Measurements from ENCODE around the gene KCNE1.

The KCNE1 gene

GRCh38 chr21:34520764-34521508 lies 8.9 kb upstream of the KCNE1 start:
- no peak for TF ChIP-seq CTCF (IDR thresholded peaks at IDR 0.05; ENCODE audit: insufficient read depth, low read depth, low read length, missing control alignments)
- no peak for DNase-seq (ENCODE audit: low read depth)
- no peak overlapping the region for H3K4me3 ChIP-seq (ENCODE audit: low read length)

- H3K4me3 ChIP-seq (ENCODE audit: low read length) = no peak overlapping the region
- TF ChIP-seq CTCF (IDR thresholded peaks at IDR 0.05; ENCODE audit: insufficient read depth, low read depth, low read length, missing control alignments) = no peak
- no peak for DNase-seq (ENCODE audit: low read depth)
Measured at GRCh38 chr21:34520281-34520680, 8.3 kb upstream of the KCNE1 start.

GRCh38 chr21:34519694-34520093 lies 7.7 kb upstream of the KCNE1 start:
- H3K4me3 ChIP-seq (ENCODE audit: low read length) = no peak overlapping the region
- no peak for DNase-seq (ENCODE audit: low read depth)
- TF ChIP-seq CTCF (IDR thresholded peaks at IDR 0.05; ENCODE audit: insufficient read depth, low read depth, low read length, missing control alignments) = no peak

GRCh38 chr21:34519016-34519415 lies 7.0 kb upstream of the KCNE1 start:
- no peak overlapping the region for H3K4me3 ChIP-seq (ENCODE audit: low read length)
- DNase-seq (ENCODE audit: low read depth) = no peak

GRCh38 chr21:34518301-34518700 lies 6.3 kb upstream of the KCNE1 start:
- no peak for DNase-seq (ENCODE audit: low read depth)
- no peak overlapping the region for H3K4me3 ChIP-seq (ENCODE audit: low read length)
- no peak for TF ChIP-seq CTCF (IDR thresholded peaks at IDR 0.05; ENCODE audit: insufficient read depth, low read depth, low read length, missing control alignments)

More at GRCh38 chr21:34519016-34519415, 7.0 kb upstream of the KCNE1 start:
- TF ChIP-seq CTCF (IDR thresholded peaks at IDR 0.05; ENCODE audit: insufficient read depth, low read depth, low read length, missing control alignments) = no peak

- TF ChIP-seq CTCF (IDR thresholded peaks at IDR 0.05; ENCODE audit: insufficient read depth, low read depth, low read length, missing control alignments) = peak; percentile 45
- peak; percentile 36 for DNase-seq (ENCODE audit: low read depth)
- no peak overlapping the region for H3K4me3 ChIP-seq (ENCODE audit: low read length)
Measured at GRCh38 chr21:34517491-34518245, 5.7 kb upstream of the KCNE1 start.
